Measurements from ENCODE around the gene PRAC2.

PRAC2 gene

DNA sequence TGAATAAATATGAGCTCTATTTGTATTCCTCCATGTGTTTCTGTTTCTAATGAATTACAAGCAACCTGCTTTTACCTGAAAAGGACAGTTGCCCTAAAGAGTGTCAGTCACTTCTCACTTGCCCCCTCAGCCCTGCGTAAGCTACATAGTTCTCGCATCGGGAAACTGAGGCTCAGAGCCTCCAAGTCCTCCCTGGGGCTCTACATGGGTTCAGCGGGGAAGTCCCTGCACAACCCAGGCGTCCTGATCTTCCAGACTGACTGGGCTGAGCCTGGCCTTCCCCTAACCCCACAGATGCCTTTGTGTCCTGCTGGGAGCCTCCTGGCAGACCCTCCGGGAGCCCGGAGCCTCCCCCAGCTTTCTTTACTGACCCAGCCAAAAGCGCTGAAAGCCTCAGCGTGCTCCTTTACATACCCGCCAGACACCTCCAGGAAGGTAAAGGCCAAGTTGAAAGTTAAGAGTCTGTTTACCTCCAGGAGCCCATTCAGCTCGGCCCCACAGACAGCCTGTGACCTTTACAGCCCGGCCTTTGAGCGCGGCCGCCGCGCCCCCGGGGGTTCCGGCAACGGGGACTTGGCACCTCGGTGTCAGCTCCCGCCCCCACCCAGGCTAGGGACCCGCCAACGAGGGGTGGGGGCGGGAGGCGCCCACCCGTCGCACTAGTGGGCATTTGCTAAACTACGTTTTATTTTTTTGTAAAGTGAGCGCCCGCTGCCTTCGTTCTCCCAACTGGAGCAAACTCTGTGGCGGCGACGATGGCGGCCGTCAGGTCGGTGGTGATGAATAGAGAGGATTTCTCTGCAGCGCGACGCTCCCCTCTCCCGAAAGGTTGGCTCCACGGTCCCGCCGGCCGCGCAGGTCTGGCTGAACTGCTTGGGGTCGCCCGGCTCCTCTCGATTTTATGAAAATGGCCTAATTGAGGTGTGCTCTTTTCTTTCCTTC, 10.0 kb downstream of the PRAC2 start:
- TF ChIP-seq, protein P1, sequence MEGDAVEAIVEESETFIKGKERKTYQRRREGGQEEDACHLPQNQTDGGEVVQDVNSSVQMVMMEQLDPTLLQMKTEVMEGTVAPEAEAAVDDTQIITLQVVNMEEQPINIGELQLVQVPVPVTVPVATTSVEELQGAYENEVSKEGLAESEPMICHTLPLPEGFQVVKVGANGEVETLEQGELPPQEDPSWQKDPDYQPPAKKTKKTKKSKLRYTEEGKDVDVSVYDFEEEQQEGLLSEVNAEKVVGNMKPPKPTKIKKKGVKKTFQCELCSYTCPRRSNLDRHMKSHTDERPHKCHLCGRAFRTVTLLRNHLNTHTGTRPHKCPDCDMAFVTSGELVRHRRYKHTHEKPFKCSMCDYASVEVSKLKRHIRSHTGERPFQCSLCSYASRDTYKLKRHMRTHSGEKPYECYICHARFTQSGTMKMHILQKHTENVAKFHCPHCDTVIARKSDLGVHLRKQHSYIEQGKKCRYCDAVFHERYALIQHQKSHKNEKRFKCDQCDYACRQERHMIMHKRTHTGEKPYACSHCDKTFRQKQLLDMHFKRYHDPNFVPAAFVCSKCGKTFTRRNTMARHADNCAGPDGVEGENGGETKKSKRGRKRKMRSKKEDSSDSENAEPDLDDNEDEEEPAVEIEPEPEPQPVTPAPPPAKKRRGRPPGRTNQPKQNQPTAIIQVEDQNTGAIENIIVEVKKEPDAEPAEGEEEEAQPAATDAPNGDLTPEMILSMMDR (IDR thresholded peaks at IDR 0.05; ENCODE audit: low read depth, low read length, missing control alignments): no peak
- H3K4me3 ChIP-seq (ENCODE audit: low read depth, low read length): no peak overlapping the region
- no peak for DNase-seq (ENCODE audit: low read depth)

DNA sequence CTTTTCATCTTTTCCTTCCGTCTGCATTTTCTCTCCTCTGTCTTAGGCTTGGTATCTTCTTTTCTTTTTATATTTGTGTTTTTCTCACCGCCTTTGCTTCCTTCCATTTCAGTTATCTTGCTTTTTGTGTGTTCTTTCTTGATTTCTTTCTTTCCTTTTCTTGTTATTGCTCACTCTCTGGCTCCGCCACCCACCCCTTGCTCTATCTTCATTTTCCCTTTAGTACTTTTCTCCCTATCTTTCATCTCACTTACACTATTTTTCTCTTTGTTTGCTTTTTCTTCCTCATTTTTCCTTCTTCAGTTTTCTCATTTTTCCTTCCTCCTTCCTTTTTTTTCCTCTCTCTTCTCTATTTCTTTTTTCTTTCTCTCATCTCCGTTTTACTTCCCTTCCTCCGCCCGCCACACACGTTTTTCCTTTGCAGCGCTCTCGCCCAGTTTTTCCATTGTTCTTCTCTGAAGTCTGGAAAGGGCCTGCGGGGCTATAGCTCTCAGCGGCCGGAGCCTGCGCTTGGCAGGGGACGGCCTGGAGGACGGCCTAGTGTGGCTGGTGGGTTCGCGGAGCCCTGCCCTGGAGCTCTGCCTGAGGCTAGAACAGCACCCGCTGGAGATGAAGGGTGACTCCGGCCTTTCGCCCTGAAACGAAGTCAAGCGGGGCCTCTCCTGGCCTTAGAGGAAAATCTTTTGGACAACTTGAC, 10.8 kb downstream of the PRAC2 start:
- TF ChIP-seq, protein P1 (IDR thresholded peaks at IDR 0.05; ENCODE audit: low read depth, low read length, missing control alignments): no peak
- no peak overlapping the region for H3K4me3 ChIP-seq (ENCODE audit: low read depth, low read length)
- DNase-seq (ENCODE audit: low read depth): no peak

DNA sequence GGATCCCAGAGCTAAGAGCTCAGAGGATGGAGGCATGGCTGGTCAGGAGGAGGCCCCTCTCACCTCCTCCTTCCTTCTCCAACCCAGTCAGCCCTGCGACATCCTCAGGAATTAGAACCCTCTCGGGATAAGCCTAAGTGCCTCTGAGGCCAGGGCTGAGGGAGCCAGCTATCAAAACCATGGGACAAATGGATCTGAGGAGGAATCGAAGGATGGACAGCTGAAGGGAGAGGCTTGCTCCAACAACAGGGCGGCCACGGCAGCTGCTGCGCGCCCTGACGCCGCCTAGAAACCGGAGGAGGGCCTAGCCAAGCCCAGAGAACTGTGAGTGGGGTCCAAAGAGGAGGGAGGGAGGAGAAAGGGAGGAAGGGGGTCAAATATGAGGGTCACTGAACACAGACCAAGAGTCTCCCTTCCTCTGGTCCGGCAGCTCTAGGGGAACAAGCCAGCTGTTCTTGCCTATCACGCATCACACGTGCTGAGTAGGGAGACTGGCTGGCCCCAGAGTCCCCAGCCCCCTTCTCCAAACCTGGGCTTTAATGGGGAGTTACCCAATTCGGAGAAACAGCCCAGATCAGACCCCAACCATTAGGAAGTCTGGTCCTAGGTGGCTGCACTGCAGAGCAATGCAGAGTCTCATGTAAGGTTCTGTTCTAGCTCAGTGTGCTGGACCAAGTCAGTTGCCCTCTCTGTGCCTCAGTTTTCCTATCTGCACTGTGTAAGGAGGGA, 11.5 kb downstream of the PRAC2 start:
- no peak for DNase-seq (ENCODE audit: low read depth)
- TF ChIP-seq, protein P1 (IDR thresholded peaks at IDR 0.05; ENCODE audit: low read depth, low read length, missing control alignments): no peak
- H3K4me3 ChIP-seq (ENCODE audit: low read depth, low read length): no peak overlapping the region

DNA sequence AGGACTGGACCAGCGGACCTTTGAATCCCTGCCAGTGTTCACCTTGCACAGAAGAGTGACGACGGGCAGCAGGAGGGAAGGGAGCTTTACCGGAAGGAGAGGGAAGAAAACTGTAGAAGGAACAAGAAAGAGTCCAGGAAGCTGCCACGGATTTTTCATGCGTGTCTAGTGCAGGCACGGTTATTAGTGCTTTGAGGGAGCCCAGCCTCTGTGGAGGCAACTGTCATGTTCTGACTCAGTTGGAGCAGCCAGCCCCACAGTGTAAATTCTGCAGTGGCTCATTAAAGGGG, 12.0 kb downstream of the PRAC2 start:
- no peak overlapping the region for H3K4me3 ChIP-seq (ENCODE audit: low read depth, low read length)
- DNase-seq (ENCODE audit: low read depth): no peak
- TF ChIP-seq, protein P1 (IDR thresholded peaks at IDR 0.05; ENCODE audit: low read depth, low read length, missing control alignments): no peak

DNA sequence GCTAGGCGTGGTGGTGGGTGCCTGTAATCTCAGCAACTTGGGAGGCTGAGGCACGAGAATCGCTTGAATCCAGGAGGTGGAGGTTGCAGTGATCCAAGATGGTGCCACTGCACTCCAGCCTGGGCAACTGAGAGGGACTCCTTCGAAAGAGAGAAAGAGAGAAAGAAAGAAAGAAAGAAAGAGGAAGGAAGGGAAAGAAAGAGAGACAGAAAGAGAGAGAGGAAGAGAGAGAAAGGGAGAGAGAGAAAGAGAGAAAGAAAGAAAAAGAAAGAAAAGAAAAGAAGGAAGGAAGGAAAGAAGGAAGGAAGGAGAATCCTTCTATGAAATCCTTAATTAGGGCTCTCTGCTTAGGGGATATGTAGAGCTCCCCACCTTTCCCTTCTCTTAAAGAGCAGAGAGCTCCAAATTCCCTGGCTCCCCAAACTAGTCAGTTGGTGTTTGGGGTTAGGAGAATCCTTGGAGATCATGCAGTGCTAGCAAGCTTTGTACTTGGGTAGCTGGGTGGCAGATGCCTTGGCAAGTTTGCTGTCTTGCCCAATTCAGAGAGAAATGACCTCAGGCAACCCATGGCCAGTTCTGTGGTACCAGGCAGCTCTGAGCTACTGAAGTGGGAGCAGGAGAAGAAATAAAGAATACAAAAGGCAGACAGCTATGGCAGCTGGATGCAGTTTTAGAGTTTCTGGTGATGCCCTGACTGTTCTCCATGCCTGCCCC, 14.5 kb downstream of the PRAC2 start:
- TF ChIP-seq, protein P1 (IDR thresholded peaks at IDR 0.05; ENCODE audit: low read depth, low read length, missing control alignments): no peak
- no peak for DNase-seq (ENCODE audit: low read depth)
- H3K4me3 ChIP-seq (ENCODE audit: low read depth, low read length): no peak overlapping the region

DNA sequence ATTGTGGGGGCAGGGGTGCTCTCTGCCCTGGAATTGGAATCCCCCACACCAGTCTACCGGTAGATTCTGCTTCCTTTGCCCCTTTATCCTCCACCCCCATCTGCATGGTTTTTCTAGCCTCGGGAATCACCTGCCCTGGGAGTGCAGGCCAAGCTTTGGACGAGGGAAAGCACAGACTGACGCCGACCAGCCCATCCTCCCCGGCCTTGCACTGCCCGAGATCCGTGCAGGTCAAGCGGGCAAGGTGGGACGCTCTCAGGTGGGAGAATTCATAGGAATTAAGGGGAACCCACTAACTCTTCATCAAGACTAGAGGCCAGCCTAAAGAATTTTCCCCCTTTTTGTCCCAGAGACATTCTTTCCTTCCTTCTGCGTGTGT, 15.4 kb downstream of the PRAC2 start:
- no peak for DNase-seq (ENCODE audit: low read depth)
- no peak overlapping the region for H3K4me3 ChIP-seq (ENCODE audit: low read depth, low read length)
- TF ChIP-seq, protein P1 (IDR thresholded peaks at IDR 0.05; ENCODE audit: low read depth, low read length, missing control alignments): no peak
